ENCODE measurements around the gene USP32. TPM values are rescaled to one million over a fixed set of nuclear protein-coding genes. Genes with fewer than 3 reads are reported as not detected.

The USP32 gene
- polyA plus RNA-seq, 1 donor (not counting 4 experiments of a cell fraction or from before 2014, with no cell fraction given): 37.6 TPM

- dilution Hi-C loops (cut with MboI; ENCODE audit: extremely low pct_ligation_motif_present, low sequenced_read_pairs): no loop called here
- FAIRE-seq (no peak), DNase-seq (ENCODE audit: low read depth, low spot score) (no peak)
- Histone ChIP-seq H3K4me3 (ENCODE audit: control insufficient read depth in 2 of 3, extremely low read depth in 1 of 3, insufficient read depth in 2 of 3, low read depth in 1 of 3, low read length in 3 of 3) (no peak overlapping the region), H2AFZ (ENCODE audit: control insufficient read depth, low read length) (no peak overlapping the region), H3K36me3 (ENCODE audit: control insufficient read depth in 2 of 2, extremely low read depth in 1 of 2, insufficient read depth in 2 of 2, low read length in 2 of 2) (peaks cover 3 to 5% of the 10 kb centered on the region in 2 experiments), H3K9me1 (ENCODE audit: control insufficient read depth, extremely low read depth, insufficient read depth, low read length) (peaks cover 3% of the 10 kb centered on the region), H4K20me1 (ENCODE audit: control insufficient read depth, extremely low read depth, insufficient read depth, low read length) (no peaks in the 10 kb centered on the region), H3K9ac (ENCODE audit: control insufficient read depth, extremely low read depth, insufficient read depth, low read length) (no peak overlapping the region), H3K4me2 (ENCODE audit: control insufficient read depth, extremely low read depth, insufficient read depth, low read depth, low read length) (no peak overlapping the region), H3K79me2 (ENCODE audit: control insufficient read depth, insufficient read depth, low read length) (no peaks in the 10 kb centered on the region), H3K4me1 (ENCODE audit: control insufficient read depth, extremely low read depth, insufficient read depth, low read length) (peaks cover 4% of the 10 kb centered on the region), H3K27me3 (ENCODE audit: control insufficient read depth, extremely low read depth, insufficient read depth, low read length) (no peaks in the 10 kb centered on the region), H3K27ac (ENCODE audit: control insufficient read depth, insufficient read depth, low read length) (no peak overlapping the region), H3K9me3 (ENCODE audit: control insufficient read depth, low read depth, low read length) (no peaks in the 10 kb centered on the region)
- TF ChIP-seq EZH2 (IDR thresholded peaks at IDR 0.05; ENCODE audit: low read length): no peak
- no peak for TF ChIP-seq CTCF (optimal IDR thresholded peaks at IDR 0.05 in 1 of 3, IDR thresholded peaks at IDR 0.05 in 1 of 3, conservative IDR thresholded peaks at IDR 0.05 in 1 of 3; ENCODE audit: extremely low read depth in 1 of 3, insufficient read depth in 2 of 3, low read length in 3 of 3)
Measured at GRCh38 chr17:60252459-60252858, 139.5 kb downstream of the USP32 start.

- TF ChIP-seq CTCF (optimal IDR thresholded peaks at IDR 0.05 in 1 of 3, IDR thresholded peaks at IDR 0.05 in 1 of 3, conservative IDR thresholded peaks at IDR 0.05 in 1 of 3; ENCODE audit: extremely low read depth in 1 of 3, insufficient read depth in 2 of 3, low read length in 3 of 3): no peak
- no peak for TF ChIP-seq EZH2 (IDR thresholded peaks at IDR 0.05; ENCODE audit: low read length)
- no peak overlapping the region for H3K4me2 ChIP-seq (ENCODE audit: control insufficient read depth, extremely low read depth, insufficient read depth, low read depth, low read length)
- no peaks in the 10 kb centered on the region for H4K20me1 ChIP-seq (ENCODE audit: control insufficient read depth, extremely low read depth, insufficient read depth, low read length)
- no peak overlapping the region for H3K27ac ChIP-seq (ENCODE audit: control insufficient read depth, insufficient read depth, low read length)
- peaks cover 3 to 5% of the 10 kb centered on the region in 2 experiments for H3K36me3 ChIP-seq (ENCODE audit: control insufficient read depth in 2 of 2, extremely low read depth in 1 of 2, insufficient read depth in 2 of 2, low read length in 2 of 2)
- no peak overlapping the region for H3K9ac ChIP-seq (ENCODE audit: control insufficient read depth, extremely low read depth, insufficient read depth, low read length)
- no peak overlapping the region for H2AFZ ChIP-seq (ENCODE audit: control insufficient read depth, low read length)
- no peaks in the 10 kb centered on the region for H3K4me1 ChIP-seq (ENCODE audit: control insufficient read depth, extremely low read depth, insufficient read depth, low read length)
- H3K4me3 ChIP-seq (ENCODE audit: control insufficient read depth in 2 of 3, extremely low read depth in 1 of 3, insufficient read depth in 2 of 3, low read depth in 1 of 3, low read length in 3 of 3): no peak overlapping the region
- no peaks in the 10 kb centered on the region for H3K9me1 ChIP-seq (ENCODE audit: control insufficient read depth, extremely low read depth, insufficient read depth, low read length)
- FAIRE-seq (no peak), DNase-seq (ENCODE audit: low read depth, low spot score) (no peak)
- H3K27me3 ChIP-seq (ENCODE audit: control insufficient read depth, extremely low read depth, insufficient read depth, low read length): no peaks in the 10 kb centered on the region
- no peaks in the 10 kb centered on the region for H3K79me2 ChIP-seq (ENCODE audit: control insufficient read depth, insufficient read depth, low read length)
- dilution Hi-C loops (cut with MboI; ENCODE audit: extremely low pct_ligation_motif_present, low sequenced_read_pairs): no loop called here
- H3K9me3 ChIP-seq (ENCODE audit: control insufficient read depth, low read depth, low read length): no peaks in the 10 kb centered on the region
Measured at GRCh38 chr17:60249290-60249826, 142.6 kb downstream of the USP32 start.
